IMR-90 (cell line): ENCODE measurements around the gene PSEN2. TPM values are rescaled to one million over a fixed set of nuclear protein-coding genes. Genes with fewer than 3 reads are reported as not detected.

Experiments used
- ATAC-seq: fragments of 200-7000 bp; cut with Tn5 transposase; 2 replicates; pipeline ENCODE4 v1.9.1; 2020; ENCODE audit warnings: low read depth, mild to moderate bottlenecking, moderate library complexity
- BruUV-seq: library from RNA; stranded (reverse); fragments of 400-500 nt; replicated peaks from 2 replicates; lab custom pipeline; 2021; lab: Mats Ljungman, UMichigan
- CTCF ChIA-PET: fragments of 300-600 bp; formaldehyde crosslinking; extraction: SDS; loops from one replicate; lab custom pipeline; 2021; ENCODE audit warnings: antibody characterized with exemption; lab: Yijun Ruan, JAX
- POLR2A ChIA-PET: fragments of 300-600 bp; sonication (Branson Sonifier 250); formaldehyde crosslinking; loops from one replicate; lab custom pipeline; 2022; ENCODE audit warnings: antibody characterized with exemption; ENCODE audit not compliant: unreplicated experiment; lab: Charles Lee
- DNase-seq: peaks from one replicate; pipeline ENCODE4 v3.0.0; 2013
- H2AFZ ChIP-seq: replicated peaks from 2 replicates; pipeline ENCODE3; 2013; ENCODE audit warnings: low read length, mild to moderate bottlenecking; ENCODE audit not compliant: poor library complexity
- H2AK5ac ChIP-seq: 2 replicates; pipeline ENCODE4 v1.6.1; 2013; ENCODE audit warnings: low read depth, low read length, inconsistent platforms
- H2AK9ac ChIP-seq: replicated peaks from 2 replicates; pipeline ENCODE3; 2013; ENCODE audit warnings: mild to moderate bottlenecking, low read depth, low read length, moderate library complexity; ENCODE audit not compliant: poor library complexity
- H2BK120ac ChIP-seq: 2 replicates; pipeline ENCODE4 v1.6.1; 2013; ENCODE audit warnings: low read depth, low read length, inconsistent platforms
- H2BK15ac ChIP-seq: 3 replicates; pipeline ENCODE4 v1.6.1; 2013; ENCODE audit warnings: low read depth, low read length, inconsistent platforms
- H2BK20ac ChIP-seq: 2 replicates; pipeline ENCODE4 v1.6.1; 2013; ENCODE audit warnings: low read depth, mild to moderate bottlenecking, inconsistent platforms, low read length, moderate library complexity
- H2BK5ac ChIP-seq: 2 replicates; pipeline ENCODE4 v1.6.1; 2013; ENCODE audit warnings: mild to moderate bottlenecking, low read depth, low read length, inconsistent platforms; ENCODE audit not compliant: poor library complexity, severe bottlenecking
- H3K14ac ChIP-seq: replicated peaks from 2 replicates; pipeline ENCODE4 v1.6.1; 2013; ENCODE audit warnings: low read depth, low read length, inconsistent platforms
- H3K18ac ChIP-seq: 2 replicates; pipeline ENCODE4 v1.6.1; 2013; ENCODE audit warnings: low read depth, low read length, control low read depth
- H3K23ac ChIP-seq: 2 replicates; pipeline ENCODE4 v1.6.1; 2013; ENCODE audit warnings: low read depth, low read length, inconsistent platforms
- H3K27ac ChIP-seq: 2 replicates; pipeline ENCODE4 v1.5.1; 2013; ENCODE audit warnings: mild to moderate bottlenecking, control low read depth, low read length; ENCODE audit not compliant: insufficient read depth
- H3K27me3 ChIP-seq: 2 replicates; pipeline ENCODE4 v1.6.1; 2013; ENCODE audit warnings: low read length; ENCODE audit not compliant: control insufficient read depth, insufficient read depth
- H3K36me3 ChIP-seq: 2 replicates; pipeline ENCODE4 v1.6.1; 2013; ENCODE audit warnings: low read length, mixed read lengths; ENCODE audit not compliant: control insufficient read depth, insufficient read depth
- H3K4ac ChIP-seq: 2 replicates; pipeline ENCODE4 v1.6.1; 2013; ENCODE audit warnings: low read depth, low read length, inconsistent platforms
- H3K4me1 ChIP-seq: 2 replicates; pipeline ENCODE4 v1.6.1; 2013; ENCODE audit warnings: low read length, mixed read lengths; ENCODE audit not compliant: control insufficient read depth, insufficient read depth
- H3K4me2 ChIP-seq: 2 replicates; pipeline ENCODE4 v1.6.1; 2013; ENCODE audit warnings: low read depth, mild to moderate bottlenecking, control low read depth, low read length, moderate library complexity
- H3K4me3 ChIP-seq: 2 replicates; pipeline ENCODE4 v1.5.1; 2013; ENCODE audit warnings: low read depth, mild to moderate bottlenecking, control low read depth, low read length, moderate library complexity; ENCODE audit not compliant: insufficient read depth
- H3K56ac ChIP-seq: 2 replicates; pipeline ENCODE4 v1.6.1; 2013; ENCODE audit warnings: low read length, inconsistent platforms; ENCODE audit not compliant: insufficient read depth; ENCODE audit errors: extremely low read depth
- H3K79me1 ChIP-seq, 2 experiments: 2 replicates each; pipeline ENCODE4 v1.6.1; 2013; ENCODE audit warnings: low read length in 2 of 2, inconsistent platforms in 1 of 2, low read depth in 1 of 2
- H3K9ac ChIP-seq: 2 replicates; pipeline ENCODE4 v1.6.1; 2013; ENCODE audit warnings: low read depth, low read length, control low read depth
- H3K9me1 ChIP-seq: 2 replicates; pipeline ENCODE4 v1.6.1; 2013; ENCODE audit warnings: low read length, inconsistent platforms; ENCODE audit not compliant: insufficient read depth
- H3K9me3 ChIP-seq: 2 replicates; pipeline ENCODE4 v1.6.1; 2013; ENCODE audit warnings: low read length; ENCODE audit not compliant: control insufficient read depth, insufficient read depth
- H4K20me1 ChIP-seq: 2 replicates; pipeline ENCODE4 v1.6.1; 2013; ENCODE audit warnings: low read length, inconsistent platforms; ENCODE audit not compliant: insufficient read depth
- H4K5ac ChIP-seq: 2 replicates; pipeline ENCODE4 v1.6.1; 2013; ENCODE audit warnings: mild to moderate bottlenecking, low read depth, low read length, control low read depth
- H4K8ac ChIP-seq, 2 experiments: 2 replicates each; pipeline ENCODE4 v1.6.1; 2013; ENCODE audit warnings: low read depth in 2 of 2, low read length in 2 of 2, control low read depth in 1 of 2, inconsistent platforms in 1 of 2
- H4K91ac ChIP-seq: 2 replicates; pipeline ENCODE4 v1.6.1; 2013; ENCODE audit warnings: low read depth, low read length, inconsistent platforms; ENCODE audit not compliant: insufficient read depth
- BHLHE40 ChIP-seq: fragments of 150-350 bp; IDR thresholded peaks from 2 replicates; pipeline ENCODE4 v1.6.1; 2016; ENCODE audit warnings: mild to moderate bottlenecking, low read depth, low read length
- CTCF ChIP-seq: conservative IDR thresholded peaks from 2 replicates; pipeline ENCODE4 v1.5.1; 2012; ENCODE audit warnings: mild to moderate bottlenecking, low read depth, low read length, improper control_type of control experiment
- FOS ChIP-seq: fragments of 150-350 bp; IDR thresholded peaks from 2 replicates; pipeline ENCODE4 v1.6.1; 2016; ENCODE audit warnings: low read depth, low read length
- MXI1 ChIP-seq: IDR thresholded peaks from 2 replicates; pipeline ENCODE4 v1.6.1; 2012; ENCODE audit warnings: low read depth, mild to moderate bottlenecking, low read length, moderate library complexity, borderline replicate concordance
- NFE2L2 ChIP-seq: fragments of 150-350 bp; IDR thresholded peaks from 2 replicates; pipeline ENCODE4 v1.6.1; 2016; ENCODE audit warnings: low read depth, mild to moderate bottlenecking, low read length
- RAD21 ChIP-seq: IDR thresholded peaks from 2 replicates; pipeline ENCODE4 v1.6.1; 2012; ENCODE audit warnings: low read length, improper control_type of control experiment
- RCOR1 ChIP-seq: IDR thresholded peaks from 2 replicates; pipeline ENCODE4 v1.6.1; 2012; ENCODE audit warnings: mild to moderate bottlenecking, low read length, improper control_type of control experiment; ENCODE audit not compliant: insufficient replicate concordance
- WGBS, 2 experiments: methylation state at CpG; one replicate each; pipeline versions ENCODE4 v1.1.5 to v1.1.7; 2013; ENCODE audit warnings: missing lambda C conversion rate in 2 of 2; ENCODE audit not compliant: insufficient read length in 1 of 2; ENCODE audit errors: extremely low coverage in 2 of 2; 5-methylcytosine and 5-hydroxymethylcytosine counted together
- dilution Hi-C: fragments of 300-500 bp; cut with HindIII; formaldehyde crosslinking; loops from one replicate; pipeline ENCODE4 v1.14.3; 2018; ENCODE audit warnings: low sequenced_read_pairs; ENCODE audit not compliant: unreplicated experiment
- in situ Hi-C: fragments of 300-500 bp; cut with MboI; formaldehyde crosslinking; loops from 3 replicates; pipeline ENCODE4 v1.14.3; 2019; ENCODE audit warnings: low sequenced_read_pairs, inconsistent platforms, mixed read lengths
- intact Hi-C: fragments of 100-400 bp; cut with micrococcal nuclease; formaldehyde crosslinking; loops from 2 replicates; pipeline ENCODE4 v1.10.0; 2022
- polyA plus RNA-seq, 3 experiments: library from polyadenylated mRNA; depleted of rRNA; stranded (reverse); fragments of >200 nt; gene quantifications; 2 replicates each; pipeline ENCODE4 v1.2.3, GENCODE V29; 2012; ENCODE audit warnings: low replicate concordance in 1 of 3
- total RNA-seq: library from RNA; depleted of rRNA; stranded (reverse); fragments of >200 nt; gene quantifications from 2 replicates; pipeline ENCODE4 v1.2.3, GENCODE V29; 2012
- TF ChIP-seq, protein P1 (sequence below): fragments of 150-350 bp; IDR thresholded peaks from 2 replicates; pipeline ENCODE4 v1.6.1; 2016; ENCODE audit warnings: low read depth, mild to moderate bottlenecking, low read length, moderate library complexity, borderline replicate concordance

The PSEN2 gene
- total and polyA plus RNA-seq, 2 of the 4 experiments (the other 2 are of a cell fraction), result 15.0 to 24.4 TPM

GRCh38 chr1:226883630-226884029 is 13.2 kb downstream of the PSEN2 start:
- H3K56ac ChIP-seq, result no peak overlapping the region
- H3K18ac ChIP-seq, result no peak overlapping the region
- 86% methylated on average over 13 of the region's 16 CpGs; no CpG with 5 or more reads in 1 of the 2 experiments for WGBS, 2 experiments
- no peak for DNase-seq
- no peak overlapping the region for H2AFZ ChIP-seq
- no peak overlapping the region for H4K5ac ChIP-seq
- no peak overlapping the region for H3K27ac ChIP-seq
- no peak overlapping the region for H3K14ac ChIP-seq
- peaks cover 26% of the 10 kb centered on the region for H3K9me1 ChIP-seq
- no peaks in the 10 kb centered on the region for H3K9me3 ChIP-seq
- BruUV-seq, result no TSS peak
- no peak overlapping the region for H3K9ac ChIP-seq
- ChIA-PET POLR2A (no interaction called here), CTCF (interaction anchor here (0.5 to 0.6 kb wide), 2 partner anchors 22 to 479 kb away, joined by 7 to 9 read pairs; no protein-coding TSS in a partner anchor)
- peaks cover 0 to 9% of the 10 kb centered on the region in 2 experiments; a peak in 1 of 4 replicates for H3K79me1 ChIP-seq
- intact Hi-C loops, result no loop called here
- no peak overlapping the region for H2BK15ac ChIP-seq
- no peak overlapping the region for H2BK5ac ChIP-seq
- no peak for TF ChIP-seq RAD21
- TF ChIP-seq NFE2L2, result no peak
- no peak for TF ChIP-seq FOS
- TF ChIP-seq RCOR1, result no peak
- no peak for TF ChIP-seq CTCF
- no peak for TF ChIP-seq BHLHE40
- TF ChIP-seq, protein P1, sequence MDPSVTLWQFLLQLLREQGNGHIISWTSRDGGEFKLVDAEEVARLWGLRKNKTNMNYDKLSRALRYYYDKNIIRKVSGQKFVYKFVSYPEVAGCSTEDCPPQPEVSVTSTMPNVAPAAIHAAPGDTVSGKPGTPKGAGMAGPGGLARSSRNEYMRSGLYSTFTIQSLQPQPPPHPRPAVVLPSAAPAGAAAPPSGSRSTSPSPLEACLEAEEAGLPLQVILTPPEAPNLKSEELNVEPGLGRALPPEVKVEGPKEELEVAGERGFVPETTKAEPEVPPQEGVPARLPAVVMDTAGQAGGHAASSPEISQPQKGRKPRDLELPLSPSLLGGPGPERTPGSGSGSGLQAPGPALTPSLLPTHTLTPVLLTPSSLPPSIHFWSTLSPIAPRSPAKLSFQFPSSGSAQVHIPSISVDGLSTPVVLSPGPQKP, result no peak
- no peak for TF ChIP-seq MXI1
- no peak overlapping the region for H3K4me2 ChIP-seq
- no peak overlapping the region for H4K8ac ChIP-seq
- H3K36me3 ChIP-seq, result peaks cover 8% of the 10 kb centered on the region
- in situ Hi-C loops, result no loop called here
- no peak overlapping the region for H3K4me3 ChIP-seq
- no peaks in the 10 kb centered on the region for H3K27me3 ChIP-seq
- peaks cover 10% of the 10 kb centered on the region for H3K4me1 ChIP-seq
- ATAC-seq, result no peak
- H3K23ac ChIP-seq, result no peak overlapping the region
- H3K4ac ChIP-seq, result no peak overlapping the region
- dilution Hi-C loops, result no loop called here
- no peak overlapping the region for H2AK5ac ChIP-seq
- no peak overlapping the region for H2AK9ac ChIP-seq
- no peak overlapping the region for H2BK20ac ChIP-seq
- peaks cover 3% of the 10 kb centered on the region; the same call in 1 of the 2 replicates for H4K20me1 ChIP-seq
- H4K91ac ChIP-seq, result no peak overlapping the region
- no peak overlapping the region for H2BK120ac ChIP-seq
